Measurements from ENCODE around the gene PFDN6. TPM values are rescaled to one million over a fixed set of nuclear protein-coding genes. Genes with fewer than 3 reads are reported as not detected.

Gene PFDN6
- total RNA-seq, 6 experiments from 2014 or later: 23.8 to 35.2 (median 27.5) TPM

DNA sequence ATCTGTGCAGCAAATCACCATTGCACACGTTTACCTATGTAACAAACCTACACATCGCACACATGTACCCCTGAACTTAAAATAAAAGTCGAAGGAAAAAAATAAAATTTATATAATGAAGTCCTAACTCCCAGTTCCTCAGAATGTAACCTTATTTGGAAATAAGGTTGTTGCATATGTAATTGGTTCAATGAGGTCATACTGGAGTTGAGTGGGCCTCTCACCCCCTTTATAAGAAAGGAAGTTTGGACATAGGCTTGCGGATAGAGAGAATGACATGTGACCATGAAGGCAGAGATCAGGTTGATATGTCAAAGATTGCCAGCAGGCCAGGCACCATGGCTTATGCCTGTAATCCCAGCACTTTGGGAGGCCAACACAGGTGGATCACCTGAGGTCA is 44.3 kb downstream of the PFDN6 start:
- Histone ChIP-seq H3K27ac (no peak overlapping the region), H3K36me3 (no peaks in the 10 kb centered on the region), H3K4me3 (no peak overlapping the region), H3K9me3 (no peaks in the 10 kb centered on the region), H3K27me3 (no peaks in the 10 kb centered on the region), H3K4me1 (no peaks in the 10 kb centered on the region)
- DNase-seq: no peak
- no peak for ATAC-seq
- 74% methylated on average over 4 of the region's 4 CpGs for WGBS (ENCODE audit: insufficient coverage, low coverage, low lambda C conversion rate, missing lambda C conversion rate)
- no peak for TF ChIP-seq POLR2A (IDR thresholded peaks at IDR 0.05)
- TF ChIP-seq, protein P1, sequence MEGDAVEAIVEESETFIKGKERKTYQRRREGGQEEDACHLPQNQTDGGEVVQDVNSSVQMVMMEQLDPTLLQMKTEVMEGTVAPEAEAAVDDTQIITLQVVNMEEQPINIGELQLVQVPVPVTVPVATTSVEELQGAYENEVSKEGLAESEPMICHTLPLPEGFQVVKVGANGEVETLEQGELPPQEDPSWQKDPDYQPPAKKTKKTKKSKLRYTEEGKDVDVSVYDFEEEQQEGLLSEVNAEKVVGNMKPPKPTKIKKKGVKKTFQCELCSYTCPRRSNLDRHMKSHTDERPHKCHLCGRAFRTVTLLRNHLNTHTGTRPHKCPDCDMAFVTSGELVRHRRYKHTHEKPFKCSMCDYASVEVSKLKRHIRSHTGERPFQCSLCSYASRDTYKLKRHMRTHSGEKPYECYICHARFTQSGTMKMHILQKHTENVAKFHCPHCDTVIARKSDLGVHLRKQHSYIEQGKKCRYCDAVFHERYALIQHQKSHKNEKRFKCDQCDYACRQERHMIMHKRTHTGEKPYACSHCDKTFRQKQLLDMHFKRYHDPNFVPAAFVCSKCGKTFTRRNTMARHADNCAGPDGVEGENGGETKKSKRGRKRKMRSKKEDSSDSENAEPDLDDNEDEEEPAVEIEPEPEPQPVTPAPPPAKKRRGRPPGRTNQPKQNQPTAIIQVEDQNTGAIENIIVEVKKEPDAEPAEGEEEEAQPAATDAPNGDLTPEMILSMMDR (IDR thresholded peaks at IDR 0.05): no peak
- intact Hi-C loops (cut with DNase I): no loop called here

DNA sequence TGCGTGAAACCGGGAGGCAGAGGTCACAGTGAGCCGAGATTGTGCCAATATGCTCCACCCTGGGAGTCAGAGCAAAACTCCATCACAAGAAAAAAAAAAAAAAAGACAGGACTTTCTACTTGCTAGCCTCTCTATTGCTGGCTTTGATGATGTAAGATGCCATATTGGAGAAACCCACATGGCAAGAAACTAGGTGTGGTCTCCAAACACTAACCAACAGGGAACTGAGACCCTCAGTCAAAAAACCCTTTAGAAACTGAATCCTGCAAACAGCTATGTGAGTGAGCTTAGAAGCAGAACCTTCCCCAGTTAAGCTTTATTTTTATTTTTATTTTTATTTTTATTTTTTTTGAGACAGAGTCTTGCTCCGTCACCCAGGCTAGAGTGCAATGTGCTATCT is 46.5 kb downstream of the PFDN6 start:
- Histone ChIP-seq H3K4me1 (no peaks in the 10 kb centered on the region), H3K4me3 (no peak overlapping the region), H3K27me3 (no peaks in the 10 kb centered on the region), H3K27ac (no peak overlapping the region), H3K9me3 (no peaks in the 10 kb centered on the region), H3K36me3 (no peaks in the 10 kb centered on the region)
- ATAC-seq (no peak), DNase-seq (no peak)
- intact Hi-C loops (cut with DNase I): no loop called here
- WGBS (ENCODE audit: insufficient coverage, low coverage, low lambda C conversion rate, missing lambda C conversion rate): 33% methylated on average over 1 of the region's 4 CpGs
- TF ChIP-seq, protein P1 (IDR thresholded peaks at IDR 0.05): no peak
- no peak for TF ChIP-seq POLR2A (IDR thresholded peaks at IDR 0.05)

DNA sequence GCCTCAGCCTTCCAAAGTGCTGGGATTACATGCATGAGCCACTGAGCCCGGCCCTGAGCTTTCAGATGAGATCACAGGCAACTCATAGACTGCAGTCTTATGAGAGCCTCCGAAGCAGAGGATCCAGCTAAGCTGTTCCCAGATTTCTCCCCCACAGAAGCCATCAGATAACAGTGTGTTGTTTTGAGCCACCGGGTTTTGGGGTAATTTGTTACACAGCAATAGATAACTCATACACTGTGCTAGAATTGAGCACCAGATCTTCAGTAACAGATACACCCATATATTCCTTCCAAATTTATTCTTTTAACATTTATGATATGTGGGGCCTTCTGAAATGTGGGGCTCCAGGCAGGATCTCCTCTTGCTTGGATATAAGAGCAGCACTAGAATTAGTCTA is 47.1 kb downstream of the PFDN6 start:
- Histone ChIP-seq H3K4me1 (no peaks in the 10 kb centered on the region), H3K27ac (no peak overlapping the region), H3K27me3 (no peaks in the 10 kb centered on the region), H3K36me3 (no peaks in the 10 kb centered on the region), H3K9me3 (no peaks in the 10 kb centered on the region), H3K4me3 (no peak overlapping the region)
- intact Hi-C loops (cut with DNase I): no loop called here
- DNase-seq (no peak), ATAC-seq (no peak)
- WGBS (ENCODE audit: insufficient coverage, low coverage, low lambda C conversion rate, missing lambda C conversion rate): no CpG with 5 or more reads among the region's 3 CpGs
- TF ChIP-seq, protein P1 (IDR thresholded peaks at IDR 0.05): no peak
- TF ChIP-seq POLR2A (IDR thresholded peaks at IDR 0.05): no peak

DNA sequence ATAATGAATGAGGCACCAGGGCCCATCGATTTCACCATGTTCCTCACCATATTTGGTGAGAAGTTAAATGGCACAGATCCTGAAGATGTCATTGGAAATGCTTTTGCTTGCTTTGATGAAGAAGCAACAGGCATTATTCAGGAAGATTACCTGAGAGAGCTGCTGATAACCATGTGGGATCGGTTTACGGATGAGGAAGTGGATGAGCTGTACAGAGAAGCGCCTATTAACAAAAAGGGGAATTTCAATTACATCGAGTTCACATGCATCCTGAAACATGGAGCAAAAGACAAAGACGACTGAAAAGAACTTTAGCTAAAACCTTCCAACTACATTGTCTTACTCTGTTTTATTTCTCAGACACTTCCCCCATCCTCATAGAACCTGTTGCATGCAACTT is 49.8 kb downstream of the PFDN6 start:
- intact Hi-C loops (cut with DNase I): no loop called here
- TF ChIP-seq POLR2A (IDR thresholded peaks at IDR 0.05): no peak
- TF ChIP-seq, protein P1 (IDR thresholded peaks at IDR 0.05): no peak
- Histone ChIP-seq H3K4me3 (no peak overlapping the region), H3K27me3 (no peaks in the 10 kb centered on the region), H3K27ac (no peak overlapping the region), H3K36me3 (no peaks in the 10 kb centered on the region), H3K4me1 (no peaks in the 10 kb centered on the region), H3K9me3 (no peaks in the 10 kb centered on the region)
- whole genome bisulfite sequencing (ENCODE audit: insufficient coverage, low coverage, low lambda C conversion rate, missing lambda C conversion rate): 60% methylated on average over 5 of the region's 6 CpGs
- DNase-seq (no peak), ATAC-seq (no peak)

Small RNA genes within 50 kb of the gene (microRNA-seq; reads per million reads assigned to microRNA genes)
- gene MIR6834: 0 reads per million in 2 donors
- 0 reads per million in 2 donors for gene MIR6873

Other genes with a start within 250 kb of the PFDN6 start
- gene HLA-DPA1, start 216.0 kb upstream of the PFDN6 start, total RNA-seq: 10 to 100 TPM; 10.0 to 74.8 (median 26.3) TPM
- gene HLA-DPB1, start 213.6 kb upstream of the PFDN6 start, total RNA-seq: 10 to 100 TPM in 5 of 6 experiments, 1 to 10 TPM in 1; 8.6 to 66.7 (median 23.0) TPM
- 1 to 10 TPM in 1 of 6 experiments, under 1 TPM in 5; 0.06 to 1.4 (median 0.61) TPM for gene COL11A2, start 97.1 kb upstream of the PFDN6 start, total RNA-seq
- gene RXRB, start 88.9 kb upstream of the PFDN6 start, total RNA-seq: 10 to 100 TPM; 10.1 to 28.2 (median 17.7) TPM
- 10 to 100 TPM; 33.5 to 61.4 (median 50.1) TPM for gene SLC39A7, start 88.7 kb upstream of the PFDN6 start, total RNA-seq
- 10 to 100 TPM; 14.3 to 39.8 (median 33.8) TPM for gene HSD17B8, start 84.9 kb upstream of the PFDN6 start, total RNA-seq
- 10 to 100 TPM in 4 of 6 experiments, 1 to 10 TPM in 2; 7.5 to 21.3 (median 19.7) TPM for gene RING1, start 81.1 kb upstream of the PFDN6 start, total RNA-seq
- gene VPS52, start 17.7 kb upstream of the PFDN6 start, total RNA-seq: 10 to 100 TPM; 16.4 to 35.1 (median 27.5) TPM
- gene RPS18, start 17.5 kb upstream of the PFDN6 start, total RNA-seq: 100 to 1,000 TPM; 504 to 932 (median 612) TPM
- gene B3GALT4, start 12.5 kb upstream of the PFDN6 start, total RNA-seq: 1 to 10 TPM in 4 of 6 experiments, under 1 TPM in 2; 0.79 to 1.7 (median 1.4) TPM
- gene WDR46, start 362 bp upstream of the PFDN6 start, total RNA-seq: 10 to 100 TPM; 13.1 to 35.2 (median 23.9) TPM
- 10 to 100 TPM; 15.1 to 30.6 (median 23.3) TPM for gene RGL2, start 9.3 kb downstream of the PFDN6 start, total RNA-seq
- 100 to 1,000 TPM in 5 of 6 experiments, 10 to 100 TPM in 1; 89.2 to 140 (median 124) TPM for gene TAPBP, start 24.5 kb downstream of the PFDN6 start, total RNA-seq
- 1 to 10 TPM; 2.9 to 6.8 (median 4.9) TPM for gene ZBTB22, start 28.1 kb downstream of the PFDN6 start, total RNA-seq
- 10 to 100 TPM; 11.3 to 28.8 (median 19.5) TPM for gene DAXX, start 33.4 kb downstream of the PFDN6 start, total RNA-seq
- gene KIFC1, start 102.2 kb downstream of the PFDN6 start, total RNA-seq: 1 to 10 TPM in 3 of 6 experiments, under 1 TPM in 2, not detected in 1; 0.29 to 4.4 (median 1.3) TPM
- 10 to 100 TPM; 14.7 to 21.3 (median 18.3) TPM for gene PHF1, start 121.4 kb downstream of the PFDN6 start, total RNA-seq
- 100 to 1,000 TPM in 3 of 6 experiments, 10 to 100 TPM in 3; 81.4 to 114 (median 97.4) TPM for gene CUTA, start 128.5 kb downstream of the PFDN6 start, total RNA-seq
- gene SYNGAP1, start 130.5 kb downstream of the PFDN6 start, total RNA-seq: 1 to 10 TPM; 1.8 to 4.1 (median 2.8) TPM
- 1 to 10 TPM; 2.5 to 3.8 (median 2.9) TPM for gene ZBTB9, start 165.0 kb downstream of the PFDN6 start, total RNA-seq

Measured in right lobe of liver (tissue), 6 donors.